ENCODE results near the gene RMND5B. TPM values are rescaled to one million over a fixed set of nuclear protein-coding genes. Genes with fewer than 3 reads are reported as not detected.

The RMND5B gene, protein sequence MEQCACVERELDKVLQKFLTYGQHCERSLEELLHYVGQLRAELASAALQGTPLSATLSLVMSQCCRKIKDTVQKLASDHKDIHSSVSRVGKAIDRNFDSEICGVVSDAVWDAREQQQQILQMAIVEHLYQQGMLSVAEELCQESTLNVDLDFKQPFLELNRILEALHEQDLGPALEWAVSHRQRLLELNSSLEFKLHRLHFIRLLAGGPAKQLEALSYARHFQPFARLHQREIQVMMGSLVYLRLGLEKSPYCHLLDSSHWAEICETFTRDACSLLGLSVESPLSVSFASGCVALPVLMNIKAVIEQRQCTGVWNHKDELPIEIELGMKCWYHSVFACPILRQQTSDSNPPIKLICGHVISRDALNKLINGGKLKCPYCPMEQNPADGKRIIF
- total RNA-seq, result 21.7 TPM

DNA sequence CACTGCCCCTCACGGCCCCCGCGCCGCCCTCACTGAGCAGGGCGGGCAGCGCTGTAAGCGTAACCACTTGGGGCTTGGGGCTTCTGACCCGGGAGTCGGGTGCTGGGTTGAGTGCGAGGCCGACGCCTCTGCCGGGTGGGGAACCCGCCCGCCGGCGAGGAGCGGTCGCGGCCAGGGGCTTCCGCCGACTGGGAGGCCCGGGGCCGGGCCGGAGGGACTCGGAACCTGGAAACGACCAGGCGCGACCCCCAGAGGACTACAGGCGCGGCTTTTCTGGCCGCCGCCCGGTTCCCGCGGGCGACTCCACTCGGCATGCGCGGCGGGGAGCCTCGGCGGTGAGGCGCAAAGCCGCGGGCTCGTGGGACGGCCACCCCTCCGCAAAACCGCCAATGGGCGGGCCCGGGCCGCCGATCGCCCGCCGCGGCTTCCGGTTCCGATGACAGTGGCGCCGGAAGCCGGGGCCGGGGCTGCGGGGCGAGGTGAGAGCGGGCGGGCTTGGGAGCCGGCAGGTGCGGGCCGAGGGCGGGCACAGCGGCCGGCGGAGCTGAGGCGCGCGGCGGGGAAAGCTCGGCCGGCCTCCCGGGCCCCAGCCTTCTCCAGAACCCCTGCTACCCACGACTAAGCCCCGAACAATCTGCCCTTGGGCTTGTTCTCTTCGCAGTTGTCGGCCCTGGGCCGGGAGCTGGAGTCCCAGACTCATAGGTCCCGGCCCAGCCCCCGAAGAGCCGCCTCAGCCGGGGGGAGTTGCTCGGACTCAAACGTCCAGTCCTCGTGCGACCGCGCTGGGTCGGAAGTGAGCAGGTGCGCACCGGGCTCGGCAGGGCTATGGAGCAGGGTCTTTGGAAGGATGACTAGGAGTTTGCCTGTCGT lies at the start of gene RMND5B:
Gene RMND5B, plus strand, starts transcription at position 439 of the 870 bp plus-strand sequence. CDS start 7,106 bp downstream, outside the sequence.

DNA sequence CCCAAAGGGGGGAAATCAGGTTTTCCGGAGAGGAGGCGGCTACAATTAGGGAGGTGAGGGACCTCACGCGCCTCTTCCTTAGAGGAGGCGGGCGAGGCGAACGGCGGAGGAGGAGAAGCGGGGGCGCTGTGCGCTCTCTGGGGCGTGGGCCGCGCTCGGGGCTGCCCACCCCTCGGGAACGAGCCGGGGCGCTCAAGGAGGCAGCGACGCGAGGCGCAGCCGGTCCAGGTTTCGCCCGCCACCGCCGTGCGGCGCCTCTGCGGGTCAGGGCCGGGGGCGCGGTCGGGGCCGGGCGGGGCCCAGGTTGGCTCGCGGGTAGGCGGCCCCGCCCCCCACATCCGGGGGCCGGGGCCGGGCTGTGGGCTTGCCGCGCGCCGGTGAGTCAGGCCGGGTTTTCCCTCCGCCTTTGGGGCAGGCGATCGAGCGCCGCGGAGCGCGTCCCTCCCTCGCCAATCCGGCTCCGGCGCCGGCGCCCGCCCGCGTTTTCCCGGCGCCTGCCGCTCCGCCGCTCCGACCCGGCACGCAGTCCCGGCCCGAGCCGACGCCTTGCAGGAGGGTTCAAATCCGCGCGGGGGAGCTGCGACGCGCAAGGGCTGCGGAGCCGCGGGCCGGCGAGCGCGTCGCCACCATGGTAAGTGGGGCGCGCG lies 17.6 kb upstream of the RMND5B start, which contains the start of gene N4BP3:
Gene N4BP3, plus strand, starts transcription at position 392 of the 647 bp plus-strand sequence. CDS start 6,052 bp downstream, outside the sequence.

DNA sequence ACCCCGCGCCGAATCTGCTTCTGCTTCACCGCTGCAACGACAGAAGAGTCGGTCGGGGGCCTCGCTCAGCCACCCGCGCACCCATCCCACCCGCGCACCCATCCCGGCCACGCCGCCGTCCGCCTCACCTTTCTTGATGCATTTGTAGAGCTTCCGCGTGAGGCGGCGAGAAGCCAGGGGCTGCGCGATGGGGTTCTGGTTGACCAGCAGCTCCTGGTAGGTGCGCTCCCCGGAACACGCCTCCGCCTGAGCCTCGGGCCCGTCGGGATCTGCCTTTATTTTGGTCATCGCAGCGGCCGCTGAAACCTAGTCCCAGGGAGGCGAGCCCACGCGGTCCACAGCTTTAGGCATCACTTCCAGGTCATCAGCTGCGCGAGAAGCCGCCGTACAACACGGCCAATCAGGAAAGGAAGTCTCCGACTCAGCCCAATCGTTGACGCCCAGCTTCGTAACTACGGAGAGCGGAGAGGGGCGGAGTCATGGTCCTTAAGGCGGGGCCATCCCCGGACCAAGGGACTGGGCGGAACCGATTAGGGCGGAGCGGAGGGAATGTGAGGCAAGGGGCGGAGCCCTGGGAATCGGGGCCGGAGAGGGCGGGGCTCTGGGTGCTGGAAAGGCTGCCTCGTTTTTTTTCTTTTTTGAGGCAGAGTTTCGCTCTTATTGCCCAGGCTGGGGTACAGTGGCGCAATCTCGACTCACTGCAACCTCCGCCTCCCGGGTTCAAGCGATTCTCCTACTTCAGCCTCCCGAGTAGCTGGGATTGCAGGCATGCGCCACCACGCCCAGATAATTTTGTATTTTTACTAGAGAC lies 22.9 kb downstream of the RMND5B start, which contains the start of gene NHP2:
Gene NHP2, minus strand, starts transcription at position 356 of the 811 bp plus-strand sequence. Its CDS starts 68 bp downstream, at position 288.

DNA sequence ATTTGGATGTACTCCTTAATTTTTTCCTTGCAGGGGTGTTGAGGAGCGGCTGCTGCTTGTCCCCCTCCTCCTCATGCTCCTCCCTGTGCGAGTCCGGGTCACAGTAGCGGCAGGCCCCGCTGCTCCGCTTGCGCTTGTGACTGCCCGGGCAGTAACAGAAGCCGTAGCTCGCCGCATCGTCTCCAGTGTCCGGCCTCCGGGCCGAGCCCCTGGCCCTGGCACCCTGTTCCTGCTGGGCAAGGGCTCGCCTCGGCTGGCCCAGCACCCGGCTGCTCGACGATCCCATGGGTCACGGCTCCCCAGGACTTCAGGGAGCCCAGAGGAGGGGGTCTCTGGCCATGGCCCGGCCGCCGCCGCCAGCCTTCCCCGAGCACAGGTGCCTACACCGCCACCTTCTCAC lies 56.2 kb downstream of the RMND5B start, which contains the start of gene GMCL2:
Gene GMCL2, minus strand, starts transcription at position 358 of the 400 bp plus-strand sequence. Its CDS starts 72 bp downstream, at position 286.

Other genes starting within 250 kb of the RMND5B start
- not detected for gene PROP1, start 134.8 kb upstream of the RMND5B start, total RNA-seq
- gene N4BP3, start 17.5 kb upstream of the RMND5B start, total RNA-seq, result 12.5 TPM
- 80.0 TPM for gene NHP2, start 22.9 kb downstream of the RMND5B start, total RNA-seq
- not detected for gene GMCL2, start 56.4 kb downstream of the RMND5B start, total RNA-seq
- gene HNRNPAB, start 73.5 kb downstream of the RMND5B start, total RNA-seq, result 65.3 TPM
- 18.7 TPM for gene PHYKPL, start 101.8 kb downstream of the RMND5B start, total RNA-seq

Data from diencephalon (tissue), 1 donor.